HepG2 (cell line): ENCODE measurements around the gene KRTAP10-2. TPM values are rescaled to one million over a fixed set of nuclear protein-coding genes. Genes with fewer than 3 reads are reported as not detected.

Source experiments
- ATAC-seq: fragments of 200-7000 bp; cut with Tn5 transposase; 3 replicates; pipeline ENCODE4 v1.9.1; 2020; ENCODE audit warnings: mild to moderate bottlenecking, moderate library complexity
- BruUV-seq: library from RNA; stranded (reverse); fragments of 400-500 nt; replicated peaks from 2 replicates; lab custom pipeline; 2021; lab: Mats Ljungman, UMichigan
- CTCF ChIA-PET: fragments of 300-600 bp; formaldehyde crosslinking; extraction: SDS; loops from one replicate; lab custom pipeline; 2021; ENCODE audit warnings: low total read pairs, inconsistent platforms, low intra/inter-chr PET ratio; lab: Yijun Ruan, JAX
- POLR2A ChIA-PET: fragments of 350-600 bp; sonication (Branson Sonifier 250); formaldehyde crosslinking; loops from one replicate; lab custom pipeline; 2020; ENCODE audit warnings: antibody characterized with exemption, inconsistent platforms; lab: Yijun Ruan, JAX
- DNase-seq: peaks from one replicate; pipeline ENCODE4 v3.0.0-alpha.2; 2015; ENCODE audit warnings: low spot score
- FAIRE-seq: peaks from 3 replicates; lab custom pipeline; 2011; peaks lifted over from hg19 to GRCh38; lab: Jason Lieb, UNC
- H2AFZ ChIP-seq: one replicate; pipeline ENCODE4 v1.6.1; 2011; ENCODE audit warnings: low read length, inconsistent platforms
- H3K27ac ChIP-seq: fragments of 300-600 bp; 3 replicates; pipeline ENCODE4 v1.8.0; 2011; ENCODE audit warnings: mixed run types, mild to moderate bottlenecking, mixed read lengths, low read length, inconsistent platforms; ENCODE audit not compliant: insufficient read depth; ENCODE audit errors: extremely low read length
- H3K27me3 ChIP-seq, 2 experiments: fragments of 200-600 bp in 1 of 2; 2 replicates in 1 of 2; 3 replicates in 1 of 2; pipeline versions ENCODE4 v1.6.0 to v1.8.0; 2011; ENCODE audit warnings: low read length in 2 of 2, mild to moderate bottlenecking in 2 of 2, moderate library complexity in 2 of 2, inconsistent platforms in 1 of 2; ENCODE audit not compliant: insufficient read depth in 2 of 2, control insufficient read depth in 1 of 2
- H3K36me3 ChIP-seq, 2 experiments: fragments of 200-600 bp in 1 of 2; replicated peaks in 1 of 2; 2 replicates in 1 of 2; 3 replicates in 1 of 2; pipeline versions ENCODE4 v1.5.1 to v1.8.0; 2011; ENCODE audit warnings: low read length in 2 of 2, inconsistent platforms in 1 of 2; ENCODE audit not compliant: insufficient read depth in 2 of 2, control insufficient read depth in 1 of 2
- H3K4me1 ChIP-seq: 2 replicates; pipeline ENCODE4 v1.5.1; 2012; ENCODE audit warnings: low read length, inconsistent platforms; ENCODE audit not compliant: insufficient read depth
- H3K4me2 ChIP-seq: 2 replicates; pipeline ENCODE4 v1.6.0; 2011; ENCODE audit warnings: low read depth, low read length, inconsistent platforms
- H3K4me3 ChIP-seq, 3 experiments: fragments of 200-600 bp in 1 of 3; sonication (generic), shearing (Covaris generic) in 1 of 3; replicated peaks in 1 of 3; 2 replicates each; pipeline ENCODE4 v1.5.1; 2011 to 2016; ENCODE audit warnings: low read length in 3 of 3, inconsistent platforms in 2 of 3, low read depth in 2 of 3, mild to moderate bottlenecking in 2 of 3, control low read depth in 1 of 3, mixed read lengths in 1 of 3; ENCODE audit not compliant: insufficient read depth in 1 of 3
- H3K79me2 ChIP-seq: one replicate; pipeline ENCODE4 v1.6.1; 2011; ENCODE audit warnings: low read length, inconsistent platforms; ENCODE audit not compliant: insufficient read depth
- H3K9ac ChIP-seq: 2 replicates; pipeline ENCODE4 v1.6.0; 2011; ENCODE audit warnings: mild to moderate bottlenecking, low read depth, low read length, inconsistent platforms; ENCODE audit not compliant: insufficient read depth
- H3K9me3 ChIP-seq: 2 replicates; pipeline ENCODE4 v1.5.1; 2012; ENCODE audit warnings: mild to moderate bottlenecking, low read length
- H4K20me1 ChIP-seq: 2 replicates; pipeline ENCODE4 v1.6.0; 2011; ENCODE audit warnings: inconsistent platforms, mild to moderate bottlenecking, low read length, moderate library complexity; ENCODE audit not compliant: insufficient read depth
- CBX2 ChIP-seq, 2 experiments: fragments of 200-600 bp in 1 of 2; sonication (generic); formaldehyde crosslinking in 1 of 2; IDR thresholded peaks; 2 replicates each; pipeline versions ENCODE4 v1.7.0 to v1.8.1; 2018 to 2022; ENCODE audit warnings: low read depth in 2 of 2, low read length in 1 of 2, mild to moderate bottlenecking in 1 of 2, missing genetic modification reagents in 1 of 2
- ERF ChIP-seq: IDR thresholded peaks from 2 replicates; pipeline ENCODE4 v1.6.1; 2018; ENCODE audit warnings: missing biosample characterization, missing genetic modification reagents
- PHF20 ChIP-seq: sonication (generic); formaldehyde crosslinking; IDR thresholded peaks from 2 replicates; pipeline ENCODE4 v1.5.0; 2020; ENCODE audit warnings: mild to moderate bottlenecking, missing genetic modification reagents
- SALL2 ChIP-seq: sonication (generic); formaldehyde crosslinking; IDR thresholded peaks from 2 replicates; pipeline ENCODE4 v1.8.1; 2023; ENCODE audit warnings: mild to moderate bottlenecking, missing genetic modification reagents, inconsistent platforms
- SAP130 ChIP-seq: IDR thresholded peaks from 2 replicates; pipeline ENCODE4 v1.6.1; 2016; ENCODE audit warnings: low read depth
- TOPORS ChIP-seq: sonication (generic); formaldehyde crosslinking; IDR thresholded peaks from 2 replicates; pipeline ENCODE4 v1.8.0; 2023; ENCODE audit warnings: mild to moderate bottlenecking, missing genetic modification reagents
- TRIM24 ChIP-seq: sonication (generic); formaldehyde crosslinking; IDR thresholded peaks from 2 replicates; pipeline ENCODE4 v1.8.0; 2022; ENCODE audit warnings: mild to moderate bottlenecking, missing genetic modification reagents
- ZKSCAN5 ChIP-seq: sonication (generic); formaldehyde crosslinking; IDR thresholded peaks from 2 replicates; pipeline ENCODE4 v1.5.1; 2020; ENCODE audit warnings: mild to moderate bottlenecking, missing genetic modification reagents
- ZNF556 ChIP-seq: sonication (generic); formaldehyde crosslinking; IDR thresholded peaks from 2 replicates; pipeline ENCODE4 v1.4.0; 2020; ENCODE audit warnings: mild to moderate bottlenecking, missing genetic modification reagents, borderline replicate concordance
- ZNF607 ChIP-seq: sonication (generic); formaldehyde crosslinking; IDR thresholded peaks from 2 replicates; pipeline ENCODE4 v1.5.1; 2020; ENCODE audit warnings: missing genetic modification reagents, mild to moderate bottlenecking, borderline replicate concordance
- ZNF781 ChIP-seq: sonication (generic); formaldehyde crosslinking; IDR thresholded peaks from 2 replicates; pipeline ENCODE4 v1.5.1; 2020; ENCODE audit warnings: borderline replicate concordance, mild to moderate bottlenecking, missing genetic modification reagents; ENCODE audit errors: not compliant biosample characterization
- ZNF839 ChIP-seq: sonication (generic); formaldehyde crosslinking; IDR thresholded peaks from 2 replicates; pipeline ENCODE4 v1.4.0; 2020; ENCODE audit warnings: missing genetic modification reagents, mild to moderate bottlenecking, borderline replicate concordance
- WGBS: methylation state at CpG from one replicate; pipeline ENCODE4 v1.1.6; 2017; ENCODE audit warnings: low lambda C conversion rate; 5-methylcytosine and 5-hydroxymethylcytosine counted together
- in situ Hi-C: cut with HindIII; loops from 2 replicates; pipeline ENCODE4 v1.10.0; 2017; ENCODE audit warnings: low pct_unique_long_range_greater_than_20kb; ENCODE audit not compliant: extremely low pct_ligation_motif_present
- intact Hi-C: fragments of 100-400 bp; cut with micrococcal nuclease; formaldehyde crosslinking; loops from one replicate; pipeline ENCODE4 v1.10.0; 2022; ENCODE audit not compliant: unreplicated experiment
- polyA plus RNA-seq, 8 experiments: library from polyadenylated mRNA; depleted of rRNA in 3 of 8; stranded (reverse) in 7 of 8; unstranded in 1 of 8; fragments of >200 nt; fragmentation: Illumina TruSeq in 4 of 8; extraction: Trizol in 4 of 8; gene quantifications; 2 replicates each; pipeline versions ENCODE4 v1.2.1 to v1.2.3, GENCODE V29; 2011 to 2016; ENCODE audit warnings: low read depth in 4 of 8, missing spikeins in 1 of 8, mixed read lengths in 1 of 8; ENCODE audit not compliant: insufficient read depth in 1 of 8
- total RNA-seq, 5 experiments: library from RNA; depleted of rRNA; stranded (reverse); fragments of >200 nt; fragmentation: Illumina TruSeq; extraction: Trizol; gene quantifications; 2 replicates each; pipeline ENCODE4 v1.2.3, GENCODE V29; 2016; ENCODE audit warnings: low read depth in 1 of 5
- TF ChIP-seq, protein P1 (sequence below): sonication (generic); formaldehyde crosslinking; IDR thresholded peaks from 2 replicates; pipeline ENCODE4 v1.5.0; 2020; ENCODE audit warnings: missing genetic modification reagents
- TF ChIP-seq, protein P2 (sequence below): sonication (generic); formaldehyde crosslinking; IDR thresholded peaks from 2 replicates; pipeline ENCODE4 v1.4.0; 2020; ENCODE audit warnings: missing genetic modification reagents
- TF ChIP-seq, protein P3 (sequence below): sonication (generic); formaldehyde crosslinking; IDR thresholded peaks from 2 replicates; pipeline ENCODE4 v1.4.0; 2020; ENCODE audit warnings: mild to moderate bottlenecking, missing genetic modification reagents
- TF ChIP-seq, protein P4 (sequence below): sonication (generic); formaldehyde crosslinking; IDR thresholded peaks from 2 replicates; pipeline ENCODE4 v1.4.0; 2020; ENCODE audit warnings: missing genetic modification reagents

Gene KRTAP10-2
- total and polyA plus RNA-seq, 2 of the 13 experiments (the other 11 are each of a cell fraction or from before 2014, with no cell fraction given), result not detected

DNA sequence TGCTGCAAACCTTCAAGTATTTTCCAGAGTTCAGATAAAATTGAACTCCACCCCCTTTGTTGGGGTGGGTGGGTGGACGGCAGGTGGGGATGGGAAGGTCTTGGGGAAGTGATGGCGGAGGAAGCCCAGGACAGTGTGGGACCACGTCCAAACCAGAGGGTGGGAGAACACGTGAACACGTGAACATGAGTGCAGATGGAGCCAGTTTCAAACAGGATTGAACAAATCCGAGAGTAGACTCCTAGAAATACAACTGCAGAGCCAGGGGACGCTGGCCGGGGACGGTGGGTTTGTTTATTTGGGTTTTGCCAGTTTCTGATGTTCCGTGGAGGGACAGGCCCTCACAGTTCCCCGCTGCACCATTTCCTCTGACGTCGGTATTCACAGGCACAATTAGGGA, 2.9 kb downstream of the KRTAP10-2 start:
- no peaks in the 10 kb centered on the region for H4K20me1 ChIP-seq
- H3K4me1 ChIP-seq, result no peaks in the 10 kb centered on the region; the same call in 1 of the 2 replicates
- H3K9ac ChIP-seq, result no peak overlapping the region
- no peaks in the 10 kb centered on the region for H3K27me3 ChIP-seq
- H2AFZ ChIP-seq, result no peak overlapping the region
- CTCF ChIA-PET, result no interaction called here
- H3K9me3 ChIP-seq, result 0 out of 2 replicates have a peak, but pooled peaks cover 1% of the 10 kb centered on the region
- H3K79me2 ChIP-seq, result no peaks in the 10 kb centered on the region
- no peak overlapping the region for H3K4me2 ChIP-seq
- ATAC-seq (no peak), DNase-seq (no peak), FAIRE-seq (no peak)
- POLR2A ChIA-PET, result no interaction called here
- no peaks in the 10 kb centered on the region for H3K36me3 ChIP-seq
- intact Hi-C loops (no loop called here), in situ Hi-C loops (no loop called here)
- no peak overlapping the region for H3K4me3 ChIP-seq
- WGBS, result 82% methylated on average over 10 of the region's 13 CpGs
- no TSS peak for BruUV-seq
- H3K27ac ChIP-seq, result no peak overlapping the region
- TF ChIP-seq ZNF781 (CRISPR knock-in tag) (no peak), ZNF839 (CRISPR knock-in tag) (no peak), ZNF607 (CRISPR knock-in tag) (no peak), SAP130 (CRISPR knock-in tag) (no peak), CBX2 (IDR thresholded peaks at IDR 0.05; ENCODE audit: low read depth, low read length) (no peak), CBX2 (CRISPR knock-in tag; IDR thresholded peaks at IDR 0.05; ENCODE audit: low read depth) (no peak), ZKSCAN5 (CRISPR knock-in tag) (no peak), TRIM24 (CRISPR knock-in tag) (no peak), TOPORS (CRISPR knock-in tag) (no peak), PHF20 (CRISPR knock-in tag) (no peak), ERF (CRISPR knock-in tag) (no peak), ZNF556 (CRISPR knock-in tag) (no peak), SALL2 (no peak)
- TF ChIP-seq, protein P1, sequence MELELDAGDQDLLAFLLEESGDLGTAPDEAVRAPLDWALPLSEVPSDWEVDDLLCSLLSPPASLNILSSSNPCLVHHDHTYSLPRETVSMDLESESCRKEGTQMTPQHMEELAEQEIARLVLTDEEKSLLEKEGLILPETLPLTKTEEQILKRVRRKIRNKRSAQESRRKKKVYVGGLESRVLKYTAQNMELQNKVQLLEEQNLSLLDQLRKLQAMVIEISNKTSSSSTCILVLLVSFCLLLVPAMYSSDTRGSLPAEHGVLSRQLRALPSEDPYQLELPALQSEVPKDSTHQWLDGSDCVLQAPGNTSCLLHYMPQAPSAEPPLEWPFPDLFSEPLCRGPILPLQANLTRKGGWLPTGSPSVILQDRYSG, result no peak
- TF ChIP-seq, protein P2, sequence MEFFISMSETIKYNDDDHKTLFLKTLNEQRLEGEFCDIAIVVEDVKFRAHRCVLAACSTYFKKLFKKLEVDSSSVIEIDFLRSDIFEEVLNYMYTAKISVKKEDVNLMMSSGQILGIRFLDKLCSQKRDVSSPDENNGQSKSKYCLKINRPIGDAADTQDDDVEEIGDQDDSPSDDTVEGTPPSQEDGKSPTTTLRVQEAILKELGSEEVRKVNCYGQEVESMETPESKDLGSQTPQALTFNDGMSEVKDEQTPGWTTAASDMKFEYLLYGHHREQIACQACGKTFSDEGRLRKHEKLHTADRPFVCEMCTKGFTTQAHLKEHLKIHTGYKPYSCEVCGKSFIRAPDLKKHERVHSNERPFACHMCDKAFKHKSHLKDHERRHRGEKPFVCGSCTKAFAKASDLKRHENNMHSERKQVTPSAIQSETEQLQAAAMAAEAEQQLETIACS (CRISPR knock-in tag), result no peak
- TF ChIP-seq, protein P3, sequence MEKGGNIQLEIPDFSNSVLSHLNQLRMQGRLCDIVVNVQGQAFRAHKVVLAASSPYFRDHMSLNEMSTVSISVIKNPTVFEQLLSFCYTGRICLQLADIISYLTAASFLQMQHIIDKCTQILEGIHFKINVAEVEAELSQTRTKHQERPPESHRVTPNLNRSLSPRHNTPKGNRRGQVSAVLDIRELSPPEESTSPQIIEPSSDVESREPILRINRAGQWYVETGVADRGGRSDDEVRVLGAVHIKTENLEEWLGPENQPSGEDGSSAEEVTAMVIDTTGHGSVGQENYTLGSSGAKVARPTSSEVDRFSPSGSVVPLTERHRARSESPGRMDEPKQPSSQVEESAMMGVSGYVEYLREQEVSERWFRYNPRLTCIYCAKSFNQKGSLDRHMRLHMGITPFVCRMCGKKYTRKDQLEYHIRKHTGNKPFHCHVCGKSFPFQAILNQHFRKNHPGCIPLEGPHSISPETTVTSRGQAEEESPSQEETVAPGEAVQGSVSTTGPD (CRISPR knock-in tag), result no peak
- TF ChIP-seq, protein P4, sequence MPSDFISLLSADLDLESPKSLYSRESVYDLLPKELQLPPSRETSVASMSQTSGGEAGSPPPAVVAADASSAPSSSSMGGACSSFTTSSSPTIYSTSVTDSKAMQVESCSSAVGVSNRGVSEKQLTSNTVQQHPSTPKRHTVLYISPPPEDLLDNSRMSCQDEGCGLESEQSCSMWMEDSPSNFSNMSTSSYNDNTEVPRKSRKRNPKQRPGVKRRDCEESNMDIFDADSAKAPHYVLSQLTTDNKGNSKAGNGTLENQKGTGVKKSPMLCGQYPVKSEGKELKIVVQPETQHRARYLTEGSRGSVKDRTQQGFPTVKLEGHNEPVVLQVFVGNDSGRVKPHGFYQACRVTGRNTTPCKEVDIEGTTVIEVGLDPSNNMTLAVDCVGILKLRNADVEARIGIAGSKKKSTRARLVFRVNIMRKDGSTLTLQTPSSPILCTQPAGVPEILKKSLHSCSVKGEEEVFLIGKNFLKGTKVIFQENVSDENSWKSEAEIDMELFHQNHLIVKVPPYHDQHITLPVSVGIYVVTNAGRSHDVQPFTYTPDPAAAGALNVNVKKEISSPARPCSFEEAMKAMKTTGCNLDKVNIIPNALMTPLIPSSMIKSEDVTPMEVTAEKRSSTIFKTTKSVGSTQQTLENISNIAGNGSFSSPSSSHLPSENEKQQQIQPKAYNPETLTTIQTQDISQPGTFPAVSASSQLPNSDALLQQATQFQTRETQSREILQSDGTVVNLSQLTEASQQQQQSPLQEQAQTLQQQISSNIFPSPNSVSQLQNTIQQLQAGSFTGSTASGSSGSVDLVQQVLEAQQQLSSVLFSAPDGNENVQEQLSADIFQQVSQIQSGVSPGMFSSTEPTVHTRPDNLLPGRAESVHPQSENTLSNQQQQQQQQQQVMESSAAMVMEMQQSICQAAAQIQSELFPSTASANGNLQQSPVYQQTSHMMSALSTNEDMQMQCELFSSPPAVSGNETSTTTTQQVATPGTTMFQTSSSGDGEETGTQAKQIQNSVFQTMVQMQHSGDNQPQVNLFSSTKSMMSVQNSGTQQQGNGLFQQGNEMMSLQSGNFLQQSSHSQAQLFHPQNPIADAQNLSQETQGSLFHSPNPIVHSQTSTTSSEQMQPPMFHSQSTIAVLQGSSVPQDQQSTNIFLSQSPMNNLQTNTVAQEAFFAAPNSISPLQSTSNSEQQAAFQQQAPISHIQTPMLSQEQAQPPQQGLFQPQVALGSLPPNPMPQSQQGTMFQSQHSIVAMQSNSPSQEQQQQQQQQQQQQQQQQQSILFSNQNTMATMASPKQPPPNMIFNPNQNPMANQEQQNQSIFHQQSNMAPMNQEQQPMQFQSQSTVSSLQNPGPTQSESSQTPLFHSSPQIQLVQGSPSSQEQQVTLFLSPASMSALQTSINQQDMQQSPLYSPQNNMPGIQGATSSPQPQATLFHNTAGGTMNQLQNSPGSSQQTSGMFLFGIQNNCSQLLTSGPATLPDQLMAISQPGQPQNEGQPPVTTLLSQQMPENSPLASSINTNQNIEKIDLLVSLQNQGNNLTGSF (CRISPR knock-in tag), result no peak
